ENCODE data around the gene A1CF. TPM values are rescaled to one million over a fixed set of nuclear protein-coding genes. Genes with fewer than 3 reads are reported as not detected.

A1CF gene
- total and polyA plus RNA-seq, 2 experiments from 2014 or later, result 25.4 to 47.6 TPM

DNA sequence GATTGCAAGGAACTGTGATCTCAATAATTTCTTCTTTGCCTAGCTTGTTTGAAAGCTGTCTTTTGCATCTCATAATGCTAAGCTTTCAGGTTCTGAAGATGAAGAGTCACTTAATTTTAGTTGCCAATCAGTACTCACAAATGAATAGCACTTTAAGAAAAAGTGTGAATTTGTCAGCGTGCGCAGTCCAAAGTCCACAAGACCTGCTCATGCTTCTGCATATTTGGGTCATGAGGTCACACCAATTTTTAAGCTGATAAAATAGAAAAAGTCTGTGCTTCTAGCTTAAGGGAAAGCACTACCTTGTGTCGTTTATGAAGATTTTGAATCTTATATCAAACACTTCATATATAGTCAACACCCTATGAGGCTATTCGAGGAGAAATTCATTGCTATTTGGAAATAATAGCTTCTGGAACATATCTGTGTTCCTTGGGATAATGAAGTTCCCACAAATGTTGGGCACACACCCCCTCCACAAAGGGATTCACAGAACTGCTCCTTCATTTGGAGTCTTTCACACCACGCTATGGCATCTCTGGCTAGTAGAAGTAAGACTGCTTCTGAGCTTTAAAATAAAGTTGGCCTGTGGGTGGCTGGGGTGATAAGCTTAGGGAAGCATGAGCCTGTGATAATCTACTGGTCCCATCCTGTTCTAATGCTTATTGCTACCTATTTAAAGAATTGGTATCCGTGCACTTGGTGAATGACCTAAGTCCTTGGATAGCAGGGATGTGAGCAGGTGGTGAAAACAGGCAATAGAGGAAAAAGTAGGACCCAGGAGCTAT lies 33.3 kb downstream of the A1CF start:
- H2AFZ ChIP-seq, result no peak overlapping the region
- H3K9me3 ChIP-seq (ENCODE audit: low read depth), result no peaks in the 10 kb centered on the region
- H3K27ac ChIP-seq, result no peak overlapping the region
- 75% methylated on average over 6 of the region's 6 CpGs for WGBS (ENCODE audit: low lambda C conversion rate, missing lambda C conversion rate)
- H3K4me2 ChIP-seq, result no peak overlapping the region
- H3K9me2 ChIP-seq (replicated peaks; ENCODE audit: insufficient read depth), result no peaks in the 10 kb centered on the region
- no peaks in the 10 kb centered on the region for H3K79me2 ChIP-seq
- H3K27me3 ChIP-seq, result no peaks in the 10 kb centered on the region
- no peak overlapping the region for H3K4me3 ChIP-seq
- H4K20me1 ChIP-seq (ENCODE audit: insufficient read depth, poor library complexity, severe bottlenecking), result no peaks in the 10 kb centered on the region
- no peak for DNase-seq (ENCODE audit: low spot score)
- H3K36me3 ChIP-seq (replicated peaks; ENCODE audit: insufficient read depth, low read depth), result no peaks in the 10 kb centered on the region
- TF ChIP-seq EZH2phosphoT487 (IDR thresholded peaks at IDR 0.05; ENCODE audit: low read depth, severe bottlenecking, unreplicated experiment) (no peak), EZH2 (IDR thresholded peaks at IDR 0.05; ENCODE audit: borderline replicate concordance) (no peak), CTCF (IDR thresholded peaks at IDR 0.05; ENCODE audit: poor library complexity) (no peak)
- H3K4me1 ChIP-seq (ENCODE audit: insufficient read depth), result no peaks in the 10 kb centered on the region

DNA sequence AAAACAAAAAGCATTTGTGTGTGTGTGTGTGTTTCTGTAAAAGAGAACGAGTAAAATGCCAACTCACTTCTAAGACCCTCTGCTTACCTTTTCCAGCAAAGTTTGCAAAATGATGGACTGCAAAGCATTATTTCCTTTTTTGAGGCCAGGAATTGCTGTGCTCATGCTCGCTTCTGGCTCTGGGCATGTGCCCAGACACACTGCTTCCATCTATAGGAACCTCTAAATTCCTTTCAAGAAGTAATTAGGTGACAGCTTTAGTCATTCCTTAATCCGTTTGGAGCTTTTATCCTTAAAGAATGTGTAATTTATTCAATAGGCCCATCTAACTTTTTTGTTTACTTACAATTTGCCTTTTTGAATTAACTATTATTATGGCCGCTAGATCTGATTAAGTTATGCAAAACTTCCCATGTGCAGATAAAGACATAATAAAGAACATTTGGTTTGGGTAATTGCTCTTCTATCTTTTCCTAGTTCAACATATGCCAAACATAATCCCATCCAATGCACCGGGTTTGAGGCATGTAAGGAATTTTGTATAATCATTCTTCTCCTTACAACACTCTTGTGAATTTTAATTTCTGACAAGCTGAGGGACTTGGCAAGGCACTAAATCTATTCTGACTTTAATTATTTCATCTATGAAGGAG lies 34.7 kb downstream of the A1CF start:
- DNase-seq (ENCODE audit: low spot score), result no peak
- Histone ChIP-seq H3K27me3 (no peaks in the 10 kb centered on the region), H3K79me2 (no peaks in the 10 kb centered on the region), H3K27ac (no peak overlapping the region), H2AFZ (no peak overlapping the region), H3K4me2 (no peak overlapping the region), H4K20me1 (ENCODE audit: insufficient read depth, poor library complexity, severe bottlenecking) (no peaks in the 10 kb centered on the region), H3K4me1 (ENCODE audit: insufficient read depth) (no peaks in the 10 kb centered on the region), H3K9me3 (ENCODE audit: low read depth) (no peaks in the 10 kb centered on the region), H3K36me3 (replicated peaks; ENCODE audit: insufficient read depth, low read depth) (no peaks in the 10 kb centered on the region), H3K4me3 (no peak overlapping the region), H3K9me2 (replicated peaks; ENCODE audit: insufficient read depth) (no peaks in the 10 kb centered on the region)
- WGBS (ENCODE audit: low lambda C conversion rate, missing lambda C conversion rate), result 68% methylated on average over 5 of the region's 5 CpGs
- TF ChIP-seq CTCF (IDR thresholded peaks at IDR 0.05; ENCODE audit: poor library complexity), result no peak
- no peak for TF ChIP-seq EZH2 (IDR thresholded peaks at IDR 0.05; ENCODE audit: borderline replicate concordance)
- TF ChIP-seq EZH2phosphoT487 (IDR thresholded peaks at IDR 0.05; ENCODE audit: low read depth, severe bottlenecking, unreplicated experiment), result no peak

GRCh38 chr10:50846753-50847152 lies 38.7 kb downstream of the A1CF start:
- no peak overlapping the region for H2AFZ ChIP-seq
- 46% methylated on average over 1 of the region's 1 CpG for WGBS (ENCODE audit: low lambda C conversion rate, missing lambda C conversion rate)
- no peaks in the 10 kb centered on the region for H3K4me1 ChIP-seq (ENCODE audit: insufficient read depth)
- no peak for DNase-seq (ENCODE audit: low spot score)
- no peaks in the 10 kb centered on the region for H4K20me1 ChIP-seq (ENCODE audit: insufficient read depth, poor library complexity, severe bottlenecking)
- TF ChIP-seq EZH2 (IDR thresholded peaks at IDR 0.05; ENCODE audit: borderline replicate concordance) (no peak), CTCF (IDR thresholded peaks at IDR 0.05; ENCODE audit: poor library complexity) (no peak), EZH2phosphoT487 (IDR thresholded peaks at IDR 0.05; ENCODE audit: low read depth, severe bottlenecking, unreplicated experiment) (no peak)
- no peak overlapping the region for H3K27ac ChIP-seq
- H3K4me3 ChIP-seq, result no peak overlapping the region
- no peaks in the 10 kb centered on the region for H3K27me3 ChIP-seq
- H3K36me3 ChIP-seq (replicated peaks; ENCODE audit: insufficient read depth, low read depth), result no peaks in the 10 kb centered on the region
- no peaks in the 10 kb centered on the region for H3K79me2 ChIP-seq
- H3K9me3 ChIP-seq (ENCODE audit: low read depth), result no peaks in the 10 kb centered on the region
- H3K9me2 ChIP-seq (replicated peaks; ENCODE audit: insufficient read depth), result no peaks in the 10 kb centered on the region
- no peak overlapping the region for H3K4me2 ChIP-seq

Measured in hepatocyte (in vitro differentiated cells).